PC-3 (cell line): ENCODE data around the gene RNF151. TPM values are rescaled to one million over a fixed set of nuclear protein-coding genes. Genes with fewer than 3 reads are reported as not detected.

Experiments
- ATAC-seq: fragments of 200-7000 bp; cut with Tn5 transposase; 2 replicates; pipeline ENCODE4 v1.9.1; 2020; ENCODE audit warnings: mild to moderate bottlenecking, moderate library complexity
- BruUV-seq: library from RNA; stranded (reverse); fragments of 400-500 nt; replicated peaks from 2 replicates; lab custom pipeline; 2021; lab: Mats Ljungman, UMichigan
- CTCF ChIA-PET: fragments of 300-600 bp; sonication (Branson Sonifier 250); formaldehyde crosslinking; loops from one replicate; lab custom pipeline; 2022; ENCODE audit warnings: antibody characterized with exemption; lab: Charles Lee
- POLR2A ChIA-PET: fragments of 300-600 bp; sonication (Branson Sonifier 250); formaldehyde crosslinking; loops from one replicate; lab custom pipeline; 2022; ENCODE audit warnings: antibody characterized with exemption; ENCODE audit not compliant: unreplicated experiment; lab: Charles Lee
- DNase-seq: peaks from one replicate; pipeline ENCODE4 v3.0.0-alpha.2; 2015
- H2AFZ ChIP-seq: fragments of 300-600 bp; sonication (generic); 2 replicates; pipeline ENCODE4 v1.6.0; 2016; ENCODE audit warnings: antibody characterized with exemption, low read length
- H3F3A ChIP-seq: fragments of 300-600 bp; sonication (generic); one replicate; pipeline ENCODE4 v1.6.0; 2017; ENCODE audit warnings: antibody characterized with exemption, low read length, control low read depth, mild to moderate bottlenecking; ENCODE audit not compliant: unreplicated experiment
- H3K27ac ChIP-seq: fragments of 300-600 bp; sonication (generic); 2 replicates; pipeline ENCODE4 v1.5.1; 2016; ENCODE audit warnings: mild to moderate bottlenecking, low read length
- H3K27me3 ChIP-seq: fragments of 300-600 bp; sonication (generic); 2 replicates; pipeline ENCODE4 v1.6.1; 2016; ENCODE audit warnings: low read length, mixed read lengths
- H3K36me3 ChIP-seq: fragments of 300-600 bp; sonication (generic); 2 replicates; pipeline ENCODE4 v1.6.1; 2016; ENCODE audit warnings: low read depth, mixed run types, low read length, mixed read lengths
- H3K4me1 ChIP-seq: fragments of 300-600 bp; sonication (generic); 2 replicates; pipeline ENCODE4 v1.5.1; 2016; ENCODE audit warnings: low read length; ENCODE audit not compliant: insufficient read depth
- H3K4me2 ChIP-seq: fragments of 300-600 bp; sonication (generic); 2 replicates; pipeline ENCODE4 v1.6.0; 2016; ENCODE audit warnings: low read length
- H3K4me3 ChIP-seq: fragments of 300-600 bp; sonication (generic); 2 replicates; pipeline ENCODE4 v1.5.1; 2016; ENCODE audit warnings: mild to moderate bottlenecking, low read length, mixed read lengths
- H3K79me2 ChIP-seq: fragments of 300-600 bp; sonication (generic); 2 replicates; pipeline ENCODE4 v1.6.1; 2017; ENCODE audit warnings: low read length, mixed read lengths
- H3K9ac ChIP-seq: fragments of 300-600 bp; sonication (generic); 2 replicates; pipeline ENCODE4 v1.6.0; 2016; ENCODE audit warnings: mild to moderate bottlenecking, low read length
- H3K9me2 ChIP-seq: fragments of 300-600 bp; sonication (generic); replicated peaks from 2 replicates; pipeline ENCODE4 v1.6.1; 2016; ENCODE audit warnings: mixed run types, low read length, mixed read lengths
- H3K9me3 ChIP-seq: fragments of 300-600 bp; sonication (generic); 2 replicates; pipeline ENCODE4 v1.6.1; 2016; ENCODE audit warnings: low read length, mixed read lengths
- H4K20me1 ChIP-seq: fragments of 300-600 bp; sonication (generic); 2 replicates; pipeline ENCODE4 v1.6.1; 2016; ENCODE audit warnings: low read length, mixed read lengths
- CTCF ChIP-seq: fragments of 300-600 bp; sonication (generic); conservative IDR thresholded peaks from 2 replicates; pipeline ENCODE4 v1.5.1; 2017; ENCODE audit warnings: antibody characterized with exemption, low read depth, mild to moderate bottlenecking, low read length
- EZH2 ChIP-seq: fragments of 300-600 bp; sonication (generic); IDR thresholded peaks from one replicate; pipeline ENCODE4 v1.6.1; 2017; ENCODE audit warnings: antibody characterized with exemption, mild to moderate bottlenecking, low read length; ENCODE audit not compliant: unreplicated experiment
- EZH2phosphoT487 ChIP-seq: fragments of 300-600 bp; sonication (generic); IDR thresholded peaks from 2 replicates; pipeline ENCODE4 v1.6.1; 2018; ENCODE audit warnings: mild to moderate bottlenecking, antibody characterized with exemption, low read length, borderline replicate concordance
- intact Hi-C: fragments of 100-400 bp; cut with micrococcal nuclease; formaldehyde crosslinking; loops from 2 replicates; pipeline ENCODE4 v1.9.0; 2023
- total RNA-seq: library from RNA; depleted of rRNA; stranded (reverse); fragments of >200 nt; gene quantifications from 2 replicates; pipeline ENCODE4 v1.2.3, GENCODE V29; 2014

Gene RNF151
- total RNA-seq, 1 experiment from 2014 or later: not detected

DNA sequence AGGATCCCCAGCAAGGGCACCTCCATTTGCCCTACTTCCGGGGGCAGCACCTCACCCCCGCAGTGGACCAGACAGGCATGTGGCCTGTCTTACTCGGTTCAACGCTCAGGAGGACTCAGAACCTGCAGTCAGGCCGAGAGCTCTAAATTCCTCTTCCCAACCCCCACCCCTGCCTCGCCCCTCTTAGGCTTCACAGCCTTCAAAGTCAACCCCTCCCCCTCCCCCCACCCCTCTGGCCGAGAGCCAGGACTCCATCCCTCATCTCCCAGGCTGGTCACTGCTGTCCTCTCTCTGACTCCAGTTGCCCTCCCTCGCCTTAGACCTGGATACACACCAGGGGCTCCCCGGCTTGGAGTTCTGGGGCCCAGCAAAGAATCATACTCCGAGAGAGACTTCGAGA lies 40.4 kb upstream of the RNF151 start:
- Histone ChIP-seq H2AFZ (no peak overlapping the region), H3K27me3 (no peaks in the 10 kb centered on the region), H3K79me2 (no peaks in the 10 kb centered on the region), H3K4me2 (no peak overlapping the region), H4K20me1 (no peaks in the 10 kb centered on the region), H3K4me3 (no peak overlapping the region), H3K9ac (no peak overlapping the region), H3K36me3 (no peaks in the 10 kb centered on the region), H3K4me1 (peaks cover 6% of the 10 kb centered on the region; the same call in 1 of the 2 replicates), H3K9me2 (no peaks in the 10 kb centered on the region), H3F3A (no peaks in the 10 kb centered on the region), H3K9me3 (no peaks in the 10 kb centered on the region), H3K27ac (no peak overlapping the region)
- POLR2A ChIA-PET: interaction anchor here (0.7 kb wide), 1 partner anchor 28 kb away, joined by 5 read pairs; no protein-coding TSS in a partner anchor
- no TSS peak for BruUV-seq
- CTCF ChIA-PET: no interaction called here
- DNase-seq (no peak), ATAC-seq (no peak)
- intact Hi-C loops: no loop called here
- TF ChIP-seq CTCF (no peak), EZH2 (no peak), EZH2phosphoT487 (no peak)

GRCh38 chr16:1929105-1929504 lies 37.6 kb upstream of the RNF151 start:
- no TSS peak for BruUV-seq
- H3K27ac ChIP-seq: no peak overlapping the region
- CTCF ChIA-PET: no interaction called here

More at GRCh38 chr16:1929105-1929504, 37.6 kb upstream of the RNF151 start:
- Histone ChIP-seq H3K9ac (peak overlapping the region; percentile 66), H3K4me1 (no peaks in the 10 kb centered on the region), H3K4me3 (peak overlapping the region; percentile 64), H3K9me2 (no peaks in the 10 kb centered on the region), H3K79me2 (no peaks in the 10 kb centered on the region), H3F3A (no peaks in the 10 kb centered on the region), H3K36me3 (no peaks in the 10 kb centered on the region), H3K9me3 (no peaks in the 10 kb centered on the region), H2AFZ (peak overlapping the region; percentile 73), H3K4me2 (peak overlapping the region; percentile 79), H4K20me1 (no peaks in the 10 kb centered on the region), H3K27me3 (no peaks in the 10 kb centered on the region)
- intact Hi-C loops: loop anchor here (2.0 kb wide), 1 partner anchor 66 kb away; no protein-coding TSS in a partner anchor
- TF ChIP-seq CTCF: no peak
- no peak for TF ChIP-seq EZH2phosphoT487
- TF ChIP-seq EZH2: no peak
- ATAC-seq (peak; percentile 22; the same call in 1 of the 2 replicates), DNase-seq (no peak)
- POLR2A ChIA-PET: no interaction called here
